Measurements from ENCODE around the gene GBE1.

DNA sequence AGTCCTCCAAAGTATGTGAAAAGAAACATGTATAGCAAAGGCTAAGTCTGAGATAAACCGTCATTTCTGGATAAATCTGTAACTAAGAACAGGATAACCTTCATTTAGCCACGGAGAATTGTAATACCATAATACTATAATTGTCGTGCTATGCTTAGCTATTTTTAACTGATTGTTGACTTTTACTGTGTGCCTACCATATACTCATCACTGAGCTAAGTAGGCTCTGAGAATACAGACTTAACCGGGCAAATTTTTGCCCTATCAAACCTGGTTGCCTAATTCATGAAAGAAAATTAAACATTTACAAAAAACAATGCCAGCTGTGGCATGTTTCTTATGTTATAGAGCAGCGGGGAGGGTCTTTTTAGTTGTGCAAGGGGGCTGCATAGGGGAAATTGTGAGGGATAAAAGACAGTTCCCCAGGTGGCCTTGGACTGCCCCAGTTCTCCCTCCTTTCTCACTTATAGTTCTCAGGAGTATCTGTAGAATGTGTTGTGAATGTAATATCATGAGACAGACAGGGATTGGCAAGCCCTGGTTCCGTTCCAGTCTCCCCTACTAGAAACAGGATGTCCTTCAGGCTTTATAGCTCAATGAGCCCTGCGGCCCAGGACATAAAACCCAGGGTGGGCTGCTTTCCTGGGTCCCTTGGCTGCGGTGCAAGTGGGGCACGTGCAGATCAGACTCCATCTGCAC lies 318.5 kb downstream of the GBE1 start:
- TF ChIP-seq, protein P1, sequence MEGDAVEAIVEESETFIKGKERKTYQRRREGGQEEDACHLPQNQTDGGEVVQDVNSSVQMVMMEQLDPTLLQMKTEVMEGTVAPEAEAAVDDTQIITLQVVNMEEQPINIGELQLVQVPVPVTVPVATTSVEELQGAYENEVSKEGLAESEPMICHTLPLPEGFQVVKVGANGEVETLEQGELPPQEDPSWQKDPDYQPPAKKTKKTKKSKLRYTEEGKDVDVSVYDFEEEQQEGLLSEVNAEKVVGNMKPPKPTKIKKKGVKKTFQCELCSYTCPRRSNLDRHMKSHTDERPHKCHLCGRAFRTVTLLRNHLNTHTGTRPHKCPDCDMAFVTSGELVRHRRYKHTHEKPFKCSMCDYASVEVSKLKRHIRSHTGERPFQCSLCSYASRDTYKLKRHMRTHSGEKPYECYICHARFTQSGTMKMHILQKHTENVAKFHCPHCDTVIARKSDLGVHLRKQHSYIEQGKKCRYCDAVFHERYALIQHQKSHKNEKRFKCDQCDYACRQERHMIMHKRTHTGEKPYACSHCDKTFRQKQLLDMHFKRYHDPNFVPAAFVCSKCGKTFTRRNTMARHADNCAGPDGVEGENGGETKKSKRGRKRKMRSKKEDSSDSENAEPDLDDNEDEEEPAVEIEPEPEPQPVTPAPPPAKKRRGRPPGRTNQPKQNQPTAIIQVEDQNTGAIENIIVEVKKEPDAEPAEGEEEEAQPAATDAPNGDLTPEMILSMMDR (IDR thresholded peaks at IDR 0.05): no peak
- no peak for TF ChIP-seq POLR2AphosphoS5 (IDR thresholded peaks at IDR 0.05)

All from suprapubic skin (tissue), 3 donors.